Prostate gland (tissue), 2 donors: Measurements from ENCODE around the gene ERC2. TPM values are rescaled to one million over a fixed set of nuclear protein-coding genes. Genes with fewer than 3 reads are reported as not detected.

Experiments used
- DNase-seq: peaks from one replicate; pipeline ENCODE4 v3.0.0-alpha.2; 2019; ENCODE audit warnings: low spot score
- H3K27ac ChIP-seq, 2 donors: fragments of 200-600 bp; sonication (generic); 2 replicates each; pipeline ENCODE4 v1.5.1; 2017 to 2019
- H3K27me3 ChIP-seq: fragments of 200-600 bp; sonication (generic); replicated peaks from 2 replicates; pipeline ENCODE4 v1.5.1; 2019; ENCODE audit not compliant: insufficient read depth
- H3K36me3 ChIP-seq, 2 donors: fragments of 200-600 bp; sonication (generic); 1 replicate in 1 of 2; 2 replicates in 1 of 2; pipeline versions ENCODE4 v1.5.1 to v1.8.1; 2017 to 2019
- H3K4me1 ChIP-seq: fragments of 200-600 bp; sonication (generic); replicated peaks from 2 replicates; pipeline ENCODE4 v1.5.1; 2019
- H3K4me3 ChIP-seq, 2 donors: fragments of 200-600 bp; sonication (generic); 2 replicates each; pipeline ENCODE4 v1.5.1; 2017 to 2019
- H3K9me3 ChIP-seq: fragments of 200-600 bp; sonication (generic); 2 replicates; pipeline ENCODE4 v1.5.1; 2017
- CTCF ChIP-seq, 4 experiments: fragments of 200-600 bp in 2 of 4; fragments of 450-650 bp in 2 of 4; sonication (generic) in 2 of 4; IDR thresholded peaks; 1 replicate in 3 of 4; 2 replicates in 1 of 4; pipeline ENCODE4 v1.5.1; 2016 to 2019; ENCODE audit warnings: antibody characterized with exemption in 4 of 4, mild to moderate bottlenecking in 2 of 4, moderate library complexity in 2 of 4
- POLR2A ChIP-seq: fragments of 450-650 bp; IDR thresholded peaks from one replicate; pipeline ENCODE4 v1.6.1; 2016; ENCODE audit warnings: antibody characterized with exemption, mild to moderate bottlenecking
- POLR2AphosphoS5 ChIP-seq: sonication (generic); formaldehyde crosslinking; IDR thresholded peaks from one replicate; pipeline ENCODE4 v1.6.1; 2017; ENCODE audit warnings: antibody characterized with exemption
- WGBS: methylation state at CpG from one replicate; pipeline ENCODE4 v1.1.5; 2018; 5-methylcytosine and 5-hydroxymethylcytosine counted together
- intact Hi-C: fragments of 100-400 bp; cut with DNase I; formaldehyde crosslinking; loops from one replicate; pipeline ENCODE4 v1.14.2; 2022
- total RNA-seq, 2 donors: library from RNA; depleted of rRNA; stranded (reverse); fragments of >200 nt; gene quantifications; one replicate each; pipeline ENCODE4 v1.1.0, GENCODE V29; 2016

ERC2 gene
- total RNA-seq, 2 donors from 2014 or later: 1.0 to 2.7 TPM

DNA sequence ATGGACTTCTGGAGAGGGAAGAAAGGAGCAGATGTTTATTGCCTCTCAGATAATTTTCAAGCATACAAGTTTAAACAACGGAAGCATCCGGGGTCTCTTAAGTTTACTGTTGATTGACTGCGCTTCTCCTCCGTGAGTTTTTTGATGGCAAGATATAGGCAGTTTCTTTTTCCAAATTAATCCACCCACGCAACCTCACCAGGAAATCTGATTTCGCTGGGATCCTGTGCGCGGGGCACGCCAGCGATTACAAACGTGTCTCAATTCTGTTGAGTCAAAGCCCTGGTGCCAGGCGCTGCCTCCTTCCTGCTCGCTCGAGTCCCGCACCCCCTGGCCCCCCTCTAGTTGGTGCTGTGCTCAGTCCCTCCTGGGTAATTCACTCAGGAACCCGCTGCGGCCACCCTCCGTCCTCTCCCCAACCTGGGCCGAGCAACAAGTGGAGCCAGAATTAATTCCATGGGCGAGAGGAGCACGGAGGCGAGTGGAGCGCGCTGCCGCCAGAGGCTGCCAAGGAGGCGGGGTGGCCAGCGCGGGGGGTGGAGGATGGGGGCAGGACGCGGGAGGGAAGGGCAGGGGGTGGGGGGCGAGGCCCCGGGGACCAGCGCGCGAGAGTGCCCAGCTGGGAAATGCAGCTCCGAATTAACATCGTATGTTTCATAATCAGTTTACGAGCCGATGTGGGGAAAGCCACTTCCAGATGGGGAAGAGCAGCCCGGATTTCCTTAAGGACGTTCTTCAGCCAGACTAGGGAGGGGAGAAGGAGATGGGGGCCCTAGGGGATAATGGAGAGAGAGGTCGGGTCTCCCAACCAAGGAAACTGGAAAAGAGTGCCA lies 987.1 kb downstream of the ERC2 start:
- intact Hi-C loops: loop anchor here (5.0 to 10.0 kb wide), 4 partner anchors 529 to 1356 kb away; partner anchors contain the start of gene CACNA2D3
- Histone ChIP-seq H3K27ac (peak overlapping the region in 1 of 2 donors; percentile 53), H3K27me3 (peaks cover 11% of the 10 kb centered on the region), H3K4me3 (peak overlapping the region; percentile 26 to 32), H3K9me3 (no peaks in the 10 kb centered on the region), H3K36me3 (no peaks in the 10 kb centered on the region), H3K4me1 (no peaks in the 10 kb centered on the region)
- WGBS: 2% methylated on average over 42 of the region's 42 CpGs
- DNase-seq: no peak
- TF ChIP-seq POLR2AphosphoS5 (no peak), POLR2A (no peak), CTCF (IDR thresholded peaks at IDR 0.05) (no peak)

GRCh38 chr3:55477306-55478303 lies 990.7 kb downstream of the ERC2 start:
- no peaks in the 10 kb centered on the region for H3K4me1 ChIP-seq
- H3K27me3 ChIP-seq: peaks cover 11% of the 10 kb centered on the region
- no peak overlapping the region for H3K4me3 ChIP-seq
- no peak for DNase-seq
- no peak overlapping the region for H3K27ac ChIP-seq
- H3K9me3 ChIP-seq: no peaks in the 10 kb centered on the region
- 77% methylated on average over 9 of the region's 9 CpGs for WGBS
- TF ChIP-seq POLR2AphosphoS5 (no peak), CTCF (IDR thresholded peaks at IDR 0.05) (no peak), POLR2A (no peak)
- intact Hi-C loops: no loop called here
- no peaks in the 10 kb centered on the region for H3K36me3 ChIP-seq

DNA sequence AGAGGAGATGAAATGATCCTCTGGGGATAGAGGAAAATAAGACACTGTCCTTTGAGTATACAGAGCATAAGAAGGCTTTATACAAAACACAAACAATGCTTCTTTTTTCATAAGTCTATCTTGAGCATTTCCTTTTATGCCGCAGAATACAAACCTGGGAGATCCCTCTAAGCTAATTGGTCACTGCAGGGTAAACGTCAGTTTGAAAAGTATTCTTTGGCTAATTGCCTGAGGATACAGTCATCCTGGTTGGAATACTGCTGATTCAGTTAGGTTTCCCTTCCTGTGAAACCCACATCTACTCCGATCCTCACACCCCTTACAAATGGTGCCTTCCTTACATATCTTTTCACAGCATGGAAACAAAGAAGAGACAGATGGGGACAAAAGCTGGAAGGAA lies 991.8 kb downstream of the ERC2 start:
- 81% methylated on average over 3 of the region's 3 CpGs for WGBS
- TF ChIP-seq CTCF (IDR thresholded peaks at IDR 0.05) (no peak), POLR2AphosphoS5 (no peak), POLR2A (no peak)
- intact Hi-C loops: no loop called here

GRCh38 chr3:55474213-55474632 lies 994.0 kb downstream of the ERC2 start:
- TF ChIP-seq POLR2A (no peak), POLR2AphosphoS5 (no peak), CTCF (IDR thresholded peaks at IDR 0.05) (no peak)
- Histone ChIP-seq H3K4me3 (no peak overlapping the region), H3K27me3 (peaks cover 1% of the 10 kb centered on the region), H3K36me3 (no peaks in the 10 kb centered on the region), H3K27ac (no peak overlapping the region), H3K9me3 (no peaks in the 10 kb centered on the region), H3K4me1 (no peaks in the 10 kb centered on the region)
- intact Hi-C loops: no loop called here
- DNase-seq: no peak
- 78% methylated on average over 31 of the region's 44 CpGs for WGBS

More for the DNA sequence above, 991.8 kb downstream of the ERC2 start:
- DNase-seq: no peak
- Histone ChIP-seq H3K27me3 (peaks cover 3% of the 10 kb centered on the region), H3K4me3 (no peak overlapping the region), H3K36me3 (no peaks in the 10 kb centered on the region), H3K27ac (no peak overlapping the region), H3K9me3 (no peaks in the 10 kb centered on the region), H3K4me1 (no peaks in the 10 kb centered on the region)
